HG03066 (cell line): Measurements from ENCODE around the gene ZMYM5.
"Not testable (repeated sequence)": the region's sequence is repeated elsewhere in the genome, so short reads cannot be mapped to it uniquely, and the experiment has no call there.

Experiments
- ATAC-seq: cut with Tn5 transposase; IDR thresholded peaks from one replicate; pipeline ENCODE4 v1.9.1; 2021; ENCODE audit warnings: low read depth; ENCODE audit not compliant: unreplicated experiment

ZMYM5 gene

DNA sequence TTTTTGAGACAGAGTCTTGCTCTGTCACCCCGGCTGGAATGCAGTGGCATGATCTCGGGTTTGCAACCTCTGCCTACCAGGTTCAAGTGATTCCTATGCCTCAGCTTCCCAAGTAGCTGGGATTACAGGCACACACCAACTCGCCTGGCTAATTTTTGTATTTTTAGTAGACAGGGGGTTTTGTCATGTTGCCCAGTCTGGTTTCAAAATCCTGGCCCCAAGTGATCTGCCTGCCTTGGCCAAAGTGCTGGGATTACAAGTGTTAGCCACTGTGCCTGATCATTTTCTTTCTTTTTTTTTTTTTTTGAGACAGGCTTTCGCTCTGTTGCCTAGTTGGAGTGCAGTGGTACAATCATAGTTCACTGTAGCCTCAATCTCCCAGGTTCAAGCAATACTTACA, 28.7 kb downstream of the ZMYM5 start:
- ATAC-seq, result no peak

DNA sequence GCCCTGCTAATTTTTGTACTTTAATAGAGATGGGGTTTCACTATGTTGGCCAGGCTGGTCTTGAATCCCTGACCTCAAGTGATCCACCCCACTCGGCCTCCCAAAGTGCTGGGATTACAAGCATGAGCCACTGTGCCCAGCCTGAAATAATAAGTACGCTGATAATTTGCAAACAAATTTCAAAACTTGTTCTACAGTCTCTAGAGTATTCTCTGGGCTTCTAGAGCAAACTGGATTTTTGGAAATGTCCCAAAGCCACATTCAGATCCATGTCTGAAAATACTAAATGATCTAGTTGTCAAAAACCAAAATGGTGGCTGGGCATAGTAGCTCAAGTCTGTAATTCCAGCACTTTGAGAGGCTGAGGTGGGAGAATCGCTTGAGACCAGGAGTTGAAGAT, 40.8 kb downstream of the ZMYM5 start:
- no peak for ATAC-seq

DNA sequence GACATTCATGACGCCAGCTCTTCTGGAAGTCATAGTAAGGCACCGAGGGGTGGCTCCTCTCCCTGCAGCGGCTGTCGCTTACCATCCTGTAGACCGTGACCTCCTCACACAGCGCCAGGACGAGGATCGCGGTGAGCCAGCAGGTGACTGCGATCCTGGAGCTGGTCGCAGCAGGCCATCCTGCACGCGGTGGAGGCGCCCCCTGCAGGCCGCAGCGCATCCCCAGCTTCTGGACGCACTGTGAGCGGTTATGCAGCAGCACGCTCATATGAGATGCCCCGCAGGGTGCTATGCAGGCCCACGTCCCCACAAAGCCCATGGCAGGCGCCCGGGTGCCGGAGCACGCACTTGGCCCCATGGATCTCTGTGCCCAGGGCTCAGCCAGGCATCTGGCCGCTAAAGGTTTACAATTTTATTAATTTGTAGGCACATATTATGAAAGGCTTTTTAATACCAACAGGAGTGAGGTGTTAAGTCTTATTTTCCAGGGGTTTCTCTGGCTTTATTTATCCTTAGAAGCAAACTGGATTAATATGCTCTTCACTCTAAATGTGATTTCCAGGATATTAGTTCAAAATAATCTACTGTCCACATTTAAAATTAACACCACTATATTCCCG, 45.1 kb downstream of the ZMYM5 start:
- ATAC-seq, result no peak

DNA sequence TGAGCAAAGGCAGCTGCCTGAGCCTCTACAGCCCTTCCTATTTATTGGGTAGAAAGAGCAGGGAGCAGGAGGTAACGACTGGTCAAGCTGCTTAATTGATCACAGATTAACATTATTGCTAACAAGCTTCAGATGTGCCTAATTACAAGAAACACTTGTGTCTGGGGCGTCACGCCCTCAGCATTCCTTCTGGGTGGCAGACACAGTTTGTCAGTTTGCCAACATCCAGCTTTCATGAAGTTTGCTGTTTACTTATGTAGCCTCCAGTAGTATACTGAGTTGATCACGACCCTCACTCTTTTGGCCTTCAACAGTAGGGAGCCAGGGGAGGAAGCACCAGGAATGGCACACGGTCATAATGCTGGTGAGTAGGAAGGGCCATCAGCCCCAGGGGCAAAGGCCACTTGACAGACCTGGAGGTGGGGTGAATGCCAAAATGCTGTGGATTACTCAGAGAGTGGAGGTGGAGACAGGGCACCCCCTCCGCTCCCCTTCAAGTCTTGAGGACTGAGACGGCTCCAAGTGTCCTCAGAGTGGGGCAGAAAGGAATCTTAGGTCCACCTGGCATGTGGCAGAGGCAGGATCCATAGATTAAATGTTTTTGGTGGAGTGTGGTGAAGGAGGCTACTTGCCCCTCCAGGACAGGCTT, 45.8 kb downstream of the ZMYM5 start:
- no peak for ATAC-seq

DNA sequence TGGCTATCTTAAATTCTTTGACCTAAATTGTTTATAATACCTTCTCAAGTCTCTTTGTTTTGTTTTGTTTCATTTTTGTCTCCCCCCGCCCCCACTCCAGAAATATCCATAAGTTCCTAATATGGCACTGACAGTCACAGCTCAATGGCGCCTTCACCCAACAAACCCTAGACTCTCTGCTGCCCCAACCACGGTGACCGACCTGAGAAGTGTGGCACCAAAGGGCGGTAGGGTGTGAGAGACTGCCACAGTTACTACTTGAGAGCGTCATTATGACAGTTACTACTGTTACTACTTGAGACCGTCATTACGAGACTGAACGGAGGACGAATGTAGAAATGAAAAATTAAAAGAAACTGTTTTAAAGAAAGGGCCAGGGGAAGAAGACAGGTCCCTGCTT, 46.3 kb downstream of the ZMYM5 start:
- ATAC-seq, result no peak

DNA sequence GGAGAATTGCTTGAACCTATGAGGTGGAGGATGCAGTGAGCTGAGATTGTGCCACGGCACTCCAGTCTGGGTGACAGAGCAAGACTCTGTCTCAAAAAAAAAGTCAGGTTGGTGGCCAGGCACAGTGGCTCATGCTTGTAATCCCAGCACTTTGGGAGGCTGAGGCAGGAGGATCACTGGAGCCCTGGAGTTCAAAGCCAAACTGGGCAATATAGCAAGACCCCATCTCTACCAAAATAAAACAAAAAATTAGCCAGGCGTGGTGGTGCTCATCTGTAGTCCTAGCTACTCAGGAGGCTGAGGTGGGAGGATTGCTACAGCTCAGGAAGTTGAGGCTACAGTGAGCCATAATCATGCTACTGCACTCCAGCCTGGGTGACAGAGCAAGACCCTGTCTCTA, 47.6 kb downstream of the ZMYM5 start:
- ATAC-seq, result not testable (repeated sequence)

DNA sequence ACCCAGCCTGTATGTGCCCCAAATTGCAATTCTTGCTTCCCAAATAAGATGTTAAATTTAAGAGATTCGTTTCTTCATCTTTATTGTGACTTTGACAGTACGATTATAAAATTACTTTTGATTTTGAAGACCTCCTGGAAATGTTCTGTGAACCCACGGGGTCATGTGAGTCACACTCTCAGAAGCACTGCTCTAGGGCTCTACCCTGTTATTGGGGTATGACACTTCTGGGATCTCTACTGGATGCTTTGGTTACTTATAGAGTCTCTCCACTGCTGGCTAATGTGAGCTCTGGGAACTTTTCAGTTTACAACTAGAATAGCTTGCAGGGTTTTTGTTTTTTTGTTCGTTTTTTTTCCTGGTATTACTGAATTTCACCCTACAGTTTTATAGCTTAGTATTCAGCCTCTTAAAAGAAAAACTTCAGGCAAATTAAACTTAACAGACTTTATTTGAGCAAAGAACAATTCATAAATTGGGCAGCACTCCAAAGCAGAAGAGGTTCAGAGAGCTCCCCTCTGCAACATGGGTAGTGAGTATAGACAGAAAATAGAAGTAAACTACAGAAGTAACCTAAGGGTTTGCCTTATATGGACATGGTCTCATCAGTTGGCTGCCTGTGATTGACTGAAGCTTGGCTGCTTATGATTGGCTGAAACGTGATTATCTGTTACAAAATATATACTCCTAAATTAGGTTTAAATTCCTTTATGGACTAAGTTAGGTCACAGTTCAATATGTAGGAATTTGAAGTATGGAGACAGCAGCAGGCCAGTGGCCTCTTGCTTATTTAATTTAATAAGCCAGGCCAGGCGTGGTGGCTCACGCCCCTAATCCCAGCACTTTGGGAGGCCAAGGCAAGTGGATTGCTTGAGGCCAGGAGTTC, 52.2 kb downstream of the ZMYM5 start:
- ATAC-seq, result no peak

DNA sequence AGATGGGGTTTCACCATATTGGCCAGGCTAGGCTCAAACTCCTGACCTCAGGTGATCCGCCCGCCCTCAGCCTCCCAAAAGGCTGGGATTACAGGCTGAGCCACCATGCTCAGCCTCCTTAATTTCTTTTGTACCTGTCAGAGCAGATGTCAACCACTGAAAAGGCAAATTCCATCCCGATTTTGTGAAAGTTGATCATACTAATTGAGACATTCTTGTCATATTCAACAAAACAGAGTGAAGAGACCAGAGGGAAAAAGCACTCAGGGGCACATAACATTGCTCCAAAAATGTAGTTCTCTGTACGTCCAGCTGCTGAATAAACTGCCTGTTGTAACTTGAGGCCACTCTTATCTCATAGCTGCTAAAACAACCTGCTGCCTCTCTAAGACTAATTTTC, 53.3 kb downstream of the ZMYM5 start:
- no peak for ATAC-seq

DNA sequence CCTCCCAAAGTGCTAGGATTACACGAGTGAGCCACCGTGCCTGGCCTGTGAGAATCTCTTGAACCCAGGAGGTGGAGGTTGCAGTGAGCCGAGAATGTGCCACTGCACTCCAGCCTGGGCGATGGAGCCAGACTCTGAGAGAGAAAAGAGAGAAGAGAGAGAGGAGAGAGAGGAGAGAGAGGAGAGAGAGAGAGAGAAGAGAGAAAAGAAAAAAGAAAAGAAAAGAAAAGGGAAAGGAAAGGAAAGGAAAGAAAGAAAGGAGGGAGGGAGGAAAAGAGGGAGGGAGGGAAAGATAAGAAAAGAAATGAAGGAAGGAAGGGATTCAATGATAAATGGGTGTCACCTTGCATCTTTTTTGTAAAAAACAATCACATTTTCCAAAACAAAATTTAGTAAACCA, 57.7 kb downstream of the ZMYM5 start:
- ATAC-seq, result no peak

DNA sequence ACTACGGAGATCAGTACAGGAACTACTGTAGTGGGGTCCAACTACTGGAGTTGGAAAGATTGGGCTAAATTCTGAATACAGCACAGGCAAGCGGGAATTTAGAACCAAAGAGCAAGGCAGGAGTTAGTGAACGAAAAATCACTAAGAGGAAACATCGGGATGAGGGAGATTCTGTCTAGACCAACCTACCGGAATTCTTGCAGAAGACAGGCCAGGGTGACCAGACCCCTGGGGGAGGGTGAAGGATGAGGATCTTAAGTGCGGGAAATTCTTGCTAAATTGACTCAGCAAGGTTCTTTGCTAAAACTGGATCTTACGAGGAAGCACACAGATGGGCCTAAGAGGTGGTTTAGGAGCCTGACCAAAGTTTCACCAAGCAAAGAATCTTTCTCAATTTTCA, 67.5 kb downstream of the ZMYM5 start:
- ATAC-seq, result no peak

DNA sequence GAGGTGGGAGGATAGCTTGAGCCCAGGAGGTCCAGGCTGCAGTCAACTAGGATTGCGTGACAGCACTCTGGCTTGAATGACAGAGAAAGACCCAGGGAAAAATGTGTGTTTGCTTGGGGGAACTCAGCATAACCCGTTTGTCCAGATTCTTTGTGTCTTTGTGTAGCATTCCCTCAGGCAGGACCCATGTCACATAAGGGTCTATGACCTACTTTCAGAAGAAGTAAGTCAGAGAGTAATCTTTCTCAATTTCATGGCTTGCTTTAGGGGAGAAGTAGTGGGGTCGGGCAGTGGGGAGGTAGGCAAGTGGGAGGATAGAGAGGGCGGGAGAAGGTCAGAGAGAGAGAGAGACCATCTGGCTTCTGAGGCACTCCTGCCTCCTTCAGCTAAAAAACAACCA, 68.8 kb downstream of the ZMYM5 start:
- no peak for ATAC-seq

DNA sequence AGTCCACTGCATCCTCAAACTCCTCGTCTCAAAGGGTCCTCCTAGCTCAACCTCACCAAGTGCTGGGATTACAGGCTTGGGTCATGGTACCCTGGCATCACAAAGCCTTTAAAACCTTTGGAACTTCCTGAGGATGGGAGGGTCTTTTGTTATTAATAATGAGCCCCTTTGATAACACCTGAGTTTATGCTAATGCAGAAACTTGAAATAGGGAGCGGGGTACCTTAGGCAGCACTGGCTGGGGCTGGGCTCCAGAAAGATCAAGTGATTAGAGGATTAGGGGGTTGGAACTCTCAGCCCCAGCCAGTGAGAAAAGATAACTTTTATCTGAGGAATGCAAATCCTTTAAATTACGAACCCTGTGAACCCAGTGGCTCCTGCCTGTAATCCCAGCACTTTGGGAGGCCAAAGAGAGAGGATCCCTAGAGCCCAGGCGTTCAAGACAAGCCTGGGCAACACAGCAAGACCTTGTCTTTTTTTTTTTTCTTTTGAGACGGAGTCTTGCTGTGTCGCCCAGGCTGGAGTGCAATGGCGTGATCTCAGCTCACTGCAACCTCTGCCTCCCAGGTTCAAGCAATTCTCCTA, 71.4 kb downstream of the ZMYM5 start:
- no peak for ATAC-seq

DNA sequence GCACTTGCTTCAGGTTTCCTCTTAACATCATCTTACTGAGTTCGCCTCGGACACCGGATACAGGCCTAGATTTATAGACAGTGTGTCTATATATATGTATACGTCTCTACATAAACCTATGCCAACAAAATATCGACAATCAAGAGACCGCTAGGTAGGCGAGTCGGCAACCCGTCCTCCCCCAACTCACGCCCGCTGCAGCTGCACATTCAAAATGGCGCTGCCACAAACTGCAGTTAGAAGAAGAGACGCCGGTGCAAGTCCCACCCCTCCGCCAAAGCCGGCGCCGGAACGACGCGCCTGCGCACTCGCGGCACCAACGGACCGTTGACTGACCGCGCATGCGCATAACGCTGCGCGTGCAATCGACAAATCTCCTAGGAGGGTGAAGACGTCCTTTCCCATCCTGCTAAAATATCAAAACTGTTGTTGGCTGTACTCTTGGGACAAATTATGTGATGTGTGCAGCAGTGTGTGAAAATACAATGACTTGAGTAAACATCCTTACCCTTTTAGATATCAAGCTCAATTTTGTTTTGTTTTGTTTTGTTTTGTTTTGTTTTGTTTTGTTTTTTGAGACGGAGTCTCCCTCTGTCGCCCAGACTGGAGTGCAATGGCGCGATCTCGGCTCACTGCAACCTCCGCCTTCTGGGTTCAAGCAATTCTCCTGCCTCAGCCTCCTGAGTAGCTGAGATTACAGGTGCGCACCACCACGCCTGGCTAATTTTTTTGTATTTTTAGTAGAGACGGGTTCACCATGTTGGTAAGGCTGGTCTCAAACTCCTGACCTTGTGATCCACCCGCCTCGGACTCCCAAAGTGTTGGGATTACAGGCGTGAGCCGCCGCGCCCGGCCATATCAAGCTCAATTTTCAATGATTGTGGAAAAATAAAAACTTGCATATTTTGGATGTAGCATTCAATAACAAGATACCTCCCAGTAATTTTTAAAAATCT, 80.4 kb downstream of the ZMYM5 start, which contains the start of gene PSPC1:
Gene PSPC1 (minus strand): TSS at position 219 of the 956 bp plus-strand sequence. CDS start 188 bp downstream, at position 31.
- ATAC-seq, result peak; percentile 88

DNA sequence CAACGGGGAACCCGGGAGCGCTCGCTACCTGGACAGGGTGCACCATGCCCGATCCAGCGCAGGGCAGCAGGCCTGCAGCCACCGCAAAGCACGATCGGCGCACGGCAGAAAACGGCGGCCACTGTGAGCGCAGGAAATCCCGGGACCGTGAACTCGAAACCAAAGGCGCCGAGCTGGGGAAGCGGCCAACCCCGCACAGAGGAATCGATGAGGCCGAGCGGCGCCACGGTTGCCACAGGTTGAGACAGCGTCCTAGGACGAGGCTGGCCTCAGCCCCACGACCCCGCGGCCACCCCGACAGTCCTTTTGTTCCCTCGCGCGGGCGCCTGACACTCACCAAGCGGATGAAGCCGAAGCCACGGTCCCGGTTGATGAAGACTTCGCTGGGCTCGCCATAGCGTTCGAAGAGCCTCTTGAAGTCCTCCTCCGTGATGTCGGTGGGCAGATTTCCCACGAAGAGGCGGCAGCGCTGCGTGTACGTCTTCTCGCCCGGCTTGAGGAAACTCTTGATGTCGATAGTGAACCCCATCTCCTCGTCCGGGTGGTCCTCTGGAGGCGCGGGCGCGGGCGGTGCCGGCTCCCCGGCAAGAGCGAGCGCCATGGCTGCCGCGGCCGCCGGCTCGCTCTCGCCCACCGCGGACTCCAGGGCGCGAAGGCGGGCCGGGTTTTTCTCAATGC, 81.3 kb downstream of the ZMYM5 start:
- peak; percentile 40 for ATAC-seq

DNA sequence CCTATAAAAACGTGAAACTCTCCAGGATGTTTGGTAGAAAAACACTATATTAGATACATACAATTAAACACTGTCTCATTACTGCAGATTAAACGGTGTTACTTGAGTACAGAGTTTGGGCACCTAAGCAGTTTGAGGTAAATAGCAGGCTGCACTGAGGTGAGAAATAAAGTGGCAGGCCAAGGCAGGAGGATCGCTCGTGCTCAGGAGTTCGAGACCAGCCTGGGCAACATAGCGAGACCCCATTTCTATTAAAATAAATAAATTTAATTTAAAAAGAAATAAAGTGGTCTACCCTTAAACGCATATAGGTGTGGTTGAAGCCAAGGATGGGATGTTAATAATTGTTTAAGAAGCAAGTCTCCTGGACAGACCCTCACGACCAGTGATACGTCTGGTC, 81.9 kb downstream of the ZMYM5 start:
- no peak for ATAC-seq

DNA sequence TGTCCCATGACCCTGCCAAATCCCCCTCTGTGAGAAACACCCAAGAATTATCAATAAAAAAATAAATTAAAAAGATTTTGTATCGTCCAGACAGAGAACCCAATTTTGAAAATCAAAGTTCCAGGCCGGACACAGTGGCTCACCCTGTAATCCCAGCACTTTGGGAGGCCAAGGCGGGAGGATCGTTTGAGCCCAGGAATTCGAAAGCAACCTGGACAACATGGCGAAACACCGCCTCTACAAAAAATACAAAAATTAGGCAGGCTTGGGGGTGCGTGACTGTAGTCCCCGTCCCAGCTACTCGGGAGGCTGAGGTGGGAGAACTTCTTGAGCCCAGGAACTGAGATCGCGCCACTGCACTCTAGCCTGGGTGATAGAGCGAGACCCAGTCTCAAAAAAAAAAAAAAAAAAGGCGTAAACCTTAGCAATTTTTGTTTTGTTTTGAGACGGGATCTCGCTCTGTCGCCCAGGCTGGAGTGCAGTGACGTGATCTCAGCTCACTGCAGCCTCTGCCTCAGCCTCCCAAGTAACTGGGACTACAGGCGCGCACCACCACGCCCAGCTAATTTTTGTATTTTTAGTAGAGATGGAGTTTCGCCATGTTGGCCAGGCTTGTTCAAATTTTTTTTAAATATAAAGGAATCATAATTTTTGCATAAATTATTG, 82.6 kb downstream of the ZMYM5 start:
- ATAC-seq, result not testable (repeated sequence)
